ENCODE measurements around the gene ARHGEF17. TPM values are rescaled to one million over a fixed set of nuclear protein-coding genes. Genes with fewer than 3 reads are reported as not detected.
A peak's percentile ranks its signal among the peaks of the same experiment; 100 is the strongest.

Gene ARHGEF17
- total and polyA plus RNA-seq, 2 of the 13 experiments (the other 11 are each of a cell fraction or from before 2014, with no cell fraction given) = 10.7 to 28.8 TPM

GRCh38 chr11:73325036-73325981 lies 17.2 kb downstream of the ARHGEF17 start (continued):
- no peak for TF ChIP-seq ZNF12 (CRISPR knock-in tag; IDR thresholded peaks at IDR 0.05)
- no peak for TF ChIP-seq ZSCAN9 (CRISPR knock-in tag; IDR thresholded peaks at IDR 0.05; ENCODE audit: borderline replicate concordance)
- peak; percentile 24; the same call in 1 of the 2 replicates for TF ChIP-seq KDM5B (CRISPR knock-in tag; IDR thresholded peaks at IDR 0.05; ENCODE audit: borderline replicate concordance)
- TF ChIP-seq ZNF354B (CRISPR knock-in tag; IDR thresholded peaks at IDR 0.05) = 0 out of 2 replicates have a peak, but pooled peaks have one; percentile 49
- no peak for TF ChIP-seq ZNF431 (CRISPR knock-in tag; IDR thresholded peaks at IDR 0.05; ENCODE audit: borderline replicate concordance, low read depth)
- TF ChIP-seq ZNF225 (CRISPR knock-in tag; IDR thresholded peaks at IDR 0.05) = no peak
- TF ChIP-seq POLR2A (IDR thresholded peaks at IDR 0.05; ENCODE audit: insufficient read depth in 1 of 2, low read depth in 2 of 2, low read length in 2 of 2) = peak in 1 of 2 experiments; percentile 31; a peak in 1 of 4 replicates
- TF ChIP-seq REPIN1 (CRISPR knock-in tag; IDR thresholded peaks at IDR 0.05; ENCODE audit: borderline replicate concordance, low read depth) = no peak
- 0 out of 2 replicates have a peak, but pooled peaks have one; percentile 33 for TF ChIP-seq ZFY (CRISPR knock-in tag; IDR thresholded peaks at IDR 0.05)
- peak; percentile 58; the same call in 1 of the 2 replicates for TF ChIP-seq SRF (IDR thresholded peaks at IDR 0.05; ENCODE audit: low read depth, low read length)
- TF ChIP-seq PHF21A (CRISPR knock-in tag; IDR thresholded peaks at IDR 0.05) = peak; percentile 67; the same call in 1 of the 2 replicates
- TF ChIP-seq ZNF687 (CRISPR knock-in tag; IDR thresholded peaks at IDR 0.05) = peak; percentile 68
- TF ChIP-seq PLRG1 (conservative IDR thresholded peaks at IDR 0.05) = no peak
- TF ChIP-seq ZNF605 (CRISPR knock-in tag; IDR thresholded peaks at IDR 0.05) = 0 out of 2 replicates have a peak, but pooled peaks have one; percentile 29
- 0 out of 2 replicates have a peak, but pooled peaks have one; percentile 8 for TF ChIP-seq UBTF (CRISPR knock-in tag; IDR thresholded peaks at IDR 0.05)
- TF ChIP-seq NFYC (CRISPR knock-in tag; IDR thresholded peaks at IDR 0.05) = no peak
- TF ChIP-seq TEAD3 (CRISPR knock-in tag; optimal IDR thresholded peaks at IDR 0.05; ENCODE audit: borderline replicate concordance) = peak; percentile 19
- peak; percentile 11; the same call in 1 of the 2 replicates for TF ChIP-seq TAF1 (CRISPR knock-in tag; IDR thresholded peaks at IDR 0.05)
- TF ChIP-seq ZNF768 (CRISPR knock-in tag; IDR thresholded peaks at IDR 0.05) = peak; percentile 80
- no peak for TF ChIP-seq HBP1 (CRISPR knock-in tag; IDR thresholded peaks at IDR 0.05; ENCODE audit: low read depth)
- no peak for TF ChIP-seq CREM (IDR thresholded peaks at IDR 0.05)
- TF ChIP-seq CREM (CRISPR knock-in tag; IDR thresholded peaks at IDR 0.05) = no peak
- TF ChIP-seq ZNF17 (CRISPR knock-in tag; IDR thresholded peaks at IDR 0.05) = no peak

Measured in HepG2 (cell line).